ENCODE data around the gene KLHL29. TPM values are rescaled to one million over a fixed set of nuclear protein-coding genes. Genes with fewer than 3 reads are reported as not detected.

The KLHL29 gene
- total RNA-seq, 1 donor from 2014 or later: 5.5 TPM

DNA sequence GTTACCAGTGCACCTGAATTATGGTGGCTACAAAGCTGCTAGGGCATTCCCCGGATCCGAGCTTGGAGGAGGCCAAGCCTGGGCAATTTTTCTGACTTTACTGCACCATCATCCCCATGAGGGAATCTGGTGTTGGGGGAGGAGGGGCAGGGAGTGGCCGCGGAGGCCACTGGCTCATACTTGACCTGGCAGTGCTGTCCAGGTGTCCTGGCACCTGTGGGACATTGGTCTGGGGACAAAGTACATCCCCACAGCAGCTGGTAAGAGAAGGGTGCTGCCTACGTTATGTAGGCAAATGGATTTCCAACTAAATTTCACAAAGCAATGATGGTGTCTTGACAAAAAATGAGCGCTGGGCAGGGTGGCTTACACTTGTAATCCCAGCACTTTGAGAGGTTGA lies 48.3 kb downstream of the KLHL29 start:
- H3K9ac ChIP-seq (ENCODE audit: low read length): no peak overlapping the region
- DNase-seq (ENCODE audit: low read depth) (no peak), FAIRE-seq (no peak)
- H3K4me1 ChIP-seq (ENCODE audit: insufficient read depth, low read length): peaks cover 8% of the 10 kb centered on the region
- H3K27me3 ChIP-seq (ENCODE audit: insufficient read depth, low read length): peaks cover 2% of the 10 kb centered on the region
- H3K4me2 ChIP-seq (ENCODE audit: low read length): no peak overlapping the region
- no peaks in the 10 kb centered on the region for H3K36me3 ChIP-seq (ENCODE audit: insufficient read depth, low read length)
- H3K4me1 Mint-ChIP-seq (ENCODE audit: low read depth, unreplicated experiment): peaks cover 30% of the 10 kb centered on the region
- H3K4me3 Mint-ChIP-seq (ENCODE audit: unreplicated experiment): no peak overlapping the region
- no peaks in the 10 kb centered on the region for H3K36me3 Mint-ChIP-seq (ENCODE audit: low read depth, unreplicated experiment)
- peaks cover 2% of the 10 kb centered on the region for H3K9me3 Mint-ChIP-seq (ENCODE audit: unreplicated experiment)
- peaks cover 7% of the 10 kb centered on the region for H4K20me1 ChIP-seq (ENCODE audit: insufficient read depth, low read length)
- no peaks in the 10 kb centered on the region for H3K9me3 ChIP-seq (ENCODE audit: insufficient read depth, low read depth, low read length)
- H3K27ac Mint-ChIP-seq (ENCODE audit: unreplicated experiment): no peak overlapping the region
- peaks cover 39% of the 10 kb centered on the region for H3K27me3 Mint-ChIP-seq (ENCODE audit: low read depth, unreplicated experiment)
- no peak overlapping the region for H3K27ac ChIP-seq (ENCODE audit: low read depth, low read length)
- H3K4me3 ChIP-seq (ENCODE audit: insufficient read depth, low read depth, low read length): no peak overlapping the region
- no peak overlapping the region for H2AFZ ChIP-seq (ENCODE audit: low read depth, low read length)
- TF ChIP-seq CTCF (IDR thresholded peaks at IDR 0.05; ENCODE audit: insufficient read depth, low read depth, low read length): no peak
- H3K79me2 ChIP-seq (ENCODE audit: insufficient read depth, low read length): no peaks in the 10 kb centered on the region

DNA sequence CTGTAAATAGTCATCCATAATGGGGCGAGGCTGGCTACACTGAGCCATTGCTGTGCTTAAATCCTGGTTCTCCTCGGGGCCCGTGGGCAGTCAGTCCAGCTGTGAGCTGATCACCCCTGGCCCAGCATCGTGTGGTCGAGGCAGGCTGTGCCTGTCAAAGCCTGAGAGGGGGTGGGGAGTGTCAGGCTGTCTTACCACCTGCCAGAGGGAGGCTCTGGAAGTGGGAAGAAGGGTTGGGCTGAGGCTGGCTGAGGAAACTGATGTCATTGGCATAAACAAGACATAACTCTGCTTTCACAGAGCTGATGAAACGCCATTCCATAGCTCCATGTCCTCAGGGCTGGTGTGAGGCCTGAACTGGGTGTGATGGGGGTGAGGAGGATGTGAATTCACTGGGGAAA lies 49.7 kb downstream of the KLHL29 start:
- H2AFZ ChIP-seq (ENCODE audit: low read depth, low read length): no peak overlapping the region
- H3K27me3 ChIP-seq (ENCODE audit: insufficient read depth, low read length): peaks cover 2% of the 10 kb centered on the region
- Mint-ChIP-seq H3K27me3 (ENCODE audit: low read depth, unreplicated experiment) (peaks cover 31% of the 10 kb centered on the region), H3K4me1 (ENCODE audit: low read depth, unreplicated experiment) (peaks cover 30% of the 10 kb centered on the region), H3K27ac (ENCODE audit: unreplicated experiment) (peak overlapping the region; percentile 55), H3K4me3 (ENCODE audit: unreplicated experiment) (no peak overlapping the region), H3K36me3 (ENCODE audit: low read depth, unreplicated experiment) (no peaks in the 10 kb centered on the region), H3K9me3 (ENCODE audit: unreplicated experiment) (peaks cover 2% of the 10 kb centered on the region)
- H4K20me1 ChIP-seq (ENCODE audit: insufficient read depth, low read length): peaks cover 7% of the 10 kb centered on the region
- no peak for TF ChIP-seq CTCF (IDR thresholded peaks at IDR 0.05; ENCODE audit: insufficient read depth, low read depth, low read length)
- no peak for TF ChIP-seq EZH2 (IDR thresholded peaks at IDR 0.05; ENCODE audit: insufficient read depth, low read length)
- H3K36me3 ChIP-seq (ENCODE audit: insufficient read depth, low read length): no peaks in the 10 kb centered on the region
- H3K4me1 ChIP-seq (ENCODE audit: insufficient read depth, low read length): peaks cover 8% of the 10 kb centered on the region
- no peaks in the 10 kb centered on the region for H3K79me2 ChIP-seq (ENCODE audit: insufficient read depth, low read length)
- H3K9ac ChIP-seq (ENCODE audit: low read length): no peak overlapping the region
- DNase-seq (ENCODE audit: low read depth) (no peak), FAIRE-seq (no peak)
- no peaks in the 10 kb centered on the region for H3K9me3 ChIP-seq (ENCODE audit: insufficient read depth, low read depth, low read length)
- H3K27ac ChIP-seq (ENCODE audit: low read depth, low read length): no peak overlapping the region
- no peak overlapping the region for H3K4me3 ChIP-seq (ENCODE audit: insufficient read depth, low read depth, low read length)
- no peak overlapping the region for H3K4me2 ChIP-seq (ENCODE audit: low read length)

DNA sequence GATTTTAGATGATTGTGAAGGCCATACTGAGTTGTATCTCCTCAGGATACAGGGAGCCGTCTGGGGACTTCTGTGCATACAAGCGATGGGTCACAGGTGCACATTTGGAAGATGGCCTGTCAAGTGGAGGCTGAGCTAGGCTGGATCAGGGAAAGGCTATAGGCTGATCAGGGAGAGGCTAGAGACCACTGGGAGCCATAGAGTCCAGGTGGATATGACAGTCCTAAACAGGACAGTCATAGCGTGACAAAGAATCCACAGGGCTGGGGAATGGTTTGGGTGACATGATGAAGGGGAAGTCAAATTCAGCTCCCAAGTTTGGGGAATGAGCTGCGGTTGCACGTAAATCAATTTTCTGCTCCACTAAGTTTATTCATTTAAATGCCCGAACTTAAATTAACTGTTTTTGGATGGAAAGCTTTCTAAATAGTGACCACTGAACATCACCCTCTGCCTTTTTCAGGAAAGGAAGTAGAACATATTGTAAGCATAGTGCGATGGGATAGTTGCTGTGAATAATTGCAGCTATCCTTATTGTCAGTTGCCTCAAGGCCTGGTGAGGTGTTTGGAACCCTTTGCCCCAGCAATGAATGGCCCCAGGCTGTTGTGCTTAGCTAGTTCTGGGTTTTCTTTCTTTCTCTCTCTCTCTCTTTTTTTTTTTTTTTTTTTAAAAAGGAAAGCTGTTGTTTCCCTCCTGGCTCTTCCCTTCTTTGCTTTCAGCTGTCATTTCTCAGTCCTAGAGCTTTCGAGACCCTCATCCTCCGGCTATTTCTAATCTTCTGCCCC lies 50.5 kb downstream of the KLHL29 start:
- no peak overlapping the region for H2AFZ ChIP-seq (ENCODE audit: low read depth, low read length)
- H3K9ac ChIP-seq (ENCODE audit: low read length): no peak overlapping the region
- no peak overlapping the region for H3K4me3 Mint-ChIP-seq (ENCODE audit: unreplicated experiment)
- H3K4me1 ChIP-seq (ENCODE audit: insufficient read depth, low read length): peaks cover 3% of the 10 kb centered on the region
- H3K27me3 Mint-ChIP-seq (ENCODE audit: low read depth, unreplicated experiment): peaks cover 31% of the 10 kb centered on the region
- no peaks in the 10 kb centered on the region for H3K36me3 ChIP-seq (ENCODE audit: insufficient read depth, low read length)
- peaks cover 23% of the 10 kb centered on the region for H3K4me1 Mint-ChIP-seq (ENCODE audit: low read depth, unreplicated experiment)
- no peak for DNase-seq (ENCODE audit: low read depth)
- H3K4me3 ChIP-seq (ENCODE audit: insufficient read depth, low read depth, low read length): no peak overlapping the region
- H3K79me2 ChIP-seq (ENCODE audit: insufficient read depth, low read length): no peaks in the 10 kb centered on the region
- no peaks in the 10 kb centered on the region for H3K36me3 Mint-ChIP-seq (ENCODE audit: low read depth, unreplicated experiment)
- H3K27me3 ChIP-seq (ENCODE audit: insufficient read depth, low read length): peaks cover 2% of the 10 kb centered on the region
- H3K9me3 ChIP-seq (ENCODE audit: insufficient read depth, low read depth, low read length): no peaks in the 10 kb centered on the region
- FAIRE-seq: no peak
- peaks cover 2% of the 10 kb centered on the region for H3K9me3 Mint-ChIP-seq (ENCODE audit: unreplicated experiment)
- no peak overlapping the region for H3K4me2 ChIP-seq (ENCODE audit: low read length)
- H3K27ac ChIP-seq (ENCODE audit: low read depth, low read length): no peak overlapping the region
- peaks cover 7% of the 10 kb centered on the region for H4K20me1 ChIP-seq (ENCODE audit: insufficient read depth, low read length)
- no peak overlapping the region for H3K27ac Mint-ChIP-seq (ENCODE audit: unreplicated experiment)
- no peak for TF ChIP-seq CTCF (IDR thresholded peaks at IDR 0.05; ENCODE audit: insufficient read depth, low read depth, low read length)
